Right ventricle myocardium superior (tissue), 1 donor: Measurements from ENCODE around the gene RNLS. TPM values are rescaled to one million over a fixed set of nuclear protein-coding genes. Genes with fewer than 3 reads are reported as not detected.

Experiments
- ATAC-seq: fragments of 200-7000 bp; cut with Tn5 transposase; one replicate; pipeline ENCODE4 v1.9.1; 2020; ENCODE audit warnings: mild to moderate bottlenecking; ENCODE audit not compliant: poor library complexity
- DNase-seq: peaks from one replicate; pipeline ENCODE4 v3.0.0-alpha.2; 2020
- intact Hi-C: fragments of 100-400 bp; cut with DNase I; formaldehyde crosslinking; loops from one replicate; pipeline ENCODE4 v1.11.2; 2022
- total RNA-seq: library from RNA; stranded (reverse); fragmentation: NEBNext Ultra II Directional; extraction: Animal tissue kit (Norgen Biotek cat#: 25700); gene quantifications from one replicate; pipeline ENCODE4 v1.2.1, GENCODE V29; 2021
- donor health status: DM: no; HTN: yes; CAD: no; lungs with severe emphysema.

RNLS gene
- total RNA-seq, 1 donor from 2014 or later = 22.5 TPM

GRCh38 chr10:88243202-88243744 lies 339.8 kb downstream of the RNLS start:
- no peak for DNase-seq
- peak; percentile 34 for ATAC-seq
- intact Hi-C loops = loop anchor here (5.0 to 10.0 kb wide), 2 partner anchors 142 to 381 kb away; partner anchors contain the start of genes KLLN and PTEN

GRCh38 chr10:88241501-88241900 lies 341.6 kb downstream of the RNLS start:
- no peak for DNase-seq
- ATAC-seq = no peak
- intact Hi-C loops = loop anchor here (5.0 to 10.0 kb wide), 2 partner anchors 143 to 379 kb away; partner anchors contain the start of genes KLLN and PTEN

- DNase-seq (no peak), ATAC-seq (no peak)
- intact Hi-C loops = no loop called here
These were observed 343.9 kb downstream of the RNLS start for GRCh38 chr10:88239212-88239611.

- ATAC-seq = no peak
- intact Hi-C loops = no loop called here
- DNase-seq = no peak
These were observed 344.6 kb downstream of the RNLS start for GRCh38 chr10:88238615-88238914.

GRCh38 chr10:88237896-88238614 lies 345.1 kb downstream of the RNLS start:
- intact Hi-C loops = no loop called here
- ATAC-seq = peak; percentile 28
- no peak for DNase-seq

- intact Hi-C loops = no loop called here
- no peak for DNase-seq
- ATAC-seq = no peak
These were observed 346.9 kb downstream of the RNLS start for GRCh38 chr10:88236121-88236743.

- intact Hi-C loops = no loop called here
- no peak for DNase-seq
- peak; percentile 22 for ATAC-seq
These were observed 348.8 kb downstream of the RNLS start for GRCh38 chr10:88234297-88234696.

GRCh38 chr10:88233870-88234269 lies 349.2 kb downstream of the RNLS start:
- ATAC-seq = peak; percentile 6
- no peak for DNase-seq
- intact Hi-C loops = no loop called here

GRCh38 chr10:88232983-88233543 lies 350.1 kb downstream of the RNLS start:
- DNase-seq = no peak

GRCh38 chr10:88232029-88232895 lies 350.9 kb downstream of the RNLS start:
- peak; percentile 72 for ATAC-seq
- intact Hi-C loops = no loop called here
- DNase-seq = peak; percentile 95

More at GRCh38 chr10:88232983-88233543, 350.1 kb downstream of the RNLS start:
- no peak for ATAC-seq
- intact Hi-C loops = no loop called here

- no peak for ATAC-seq
- no peak for DNase-seq
- intact Hi-C loops = no loop called here
These were observed 352.9 kb downstream of the RNLS start for GRCh38 chr10:88230251-88230650.

- intact Hi-C loops = no loop called here
- no peak for DNase-seq
These were observed 355.0 kb downstream of the RNLS start for GRCh38 chr10:88228130-88228529.

GRCh38 chr10:88227342-88228018 lies 355.6 kb downstream of the RNLS start:
- DNase-seq (peak; percentile 48), ATAC-seq (peak; percentile 88)
- intact Hi-C loops = no loop called here

More at GRCh38 chr10:88228130-88228529, 355.0 kb downstream of the RNLS start:
- ATAC-seq = no peak

- DNase-seq = no peak
- intact Hi-C loops = no loop called here
- ATAC-seq = no peak
These were observed 356.2 kb downstream of the RNLS start for GRCh38 chr10:88226891-88227290.

GRCh38 chr10:88226071-88226659 lies 357.0 kb downstream of the RNLS start:
- DNase-seq (no peak), ATAC-seq (peak; percentile 67)
- intact Hi-C loops = no loop called here
